PFSK-1 (cell line): ENCODE results near the gene RFX2. TPM values are rescaled to one million over a fixed set of nuclear protein-coding genes. Genes with fewer than 3 reads are reported as not detected.
A peak's percentile ranks its signal among the peaks of the same experiment; 100 is the strongest.

Source experiments
- FOXP2 ChIP-seq: optimal IDR thresholded peaks from 2 replicates; pipeline ENCODE3; 2011; ENCODE audit warnings: borderline replicate concordance, control low read depth, inconsistent platforms; ENCODE audit not compliant: insufficient read depth; ENCODE audit errors: extremely low read length, extremely low read depth
- POLR2AphosphoS5 ChIP-seq: IDR thresholded peaks from 2 replicates; pipeline ENCODE4 v1.6.1; 2012; ENCODE audit warnings: low read depth, mild to moderate bottlenecking, control low read depth, low read length, moderate library complexity
- SIN3A ChIP-seq: IDR thresholded peaks from 2 replicates; pipeline ENCODE4 v1.6.1; 2012; ENCODE audit warnings: mild to moderate bottlenecking, low read length, moderate library complexity, borderline replicate concordance; ENCODE audit not compliant: insufficient read depth
- TAF1 ChIP-seq: IDR thresholded peaks from 2 replicates; pipeline ENCODE4 v1.6.1; 2012; ENCODE audit warnings: low read length, control low read depth, borderline replicate concordance; ENCODE audit not compliant: insufficient read depth
- polyA plus RNA-seq: library from polyadenylated mRNA; unstranded; fragments of >200 nt; gene quantifications from one replicate; pipeline ENCODE4 v1.2.1, GENCODE V29; 2012; ENCODE audit warnings: low read depth, missing spikeins; ENCODE audit not compliant: insufficient read length
- TF ChIP-seq, protein P1 (sequence below), 2 experiments: IDR thresholded peaks; 2 replicates each; pipeline versions ENCODE4 v1.6.1 to v1.8.0; 2011 to 2012; ENCODE audit warnings: low read depth in 2 of 2, low read length in 2 of 2, control low read depth in 1 of 2, inconsistent platforms in 1 of 2, mild to moderate bottlenecking in 1 of 2, moderate library complexity in 1 of 2; ENCODE audit not compliant: insufficient read depth in 1 of 2

The RFX2 gene
- polyA plus RNA-seq: 6.8 TPM

GRCh38 chr19:6110360-6110977 lies at the start of gene RFX2:
Gene RFX2, minus strand, starts transcription at chr19:6110500. Its CDS starts 63,004 bp downstream, at chr19:6047496.
- TF ChIP-seq, protein P1, sequence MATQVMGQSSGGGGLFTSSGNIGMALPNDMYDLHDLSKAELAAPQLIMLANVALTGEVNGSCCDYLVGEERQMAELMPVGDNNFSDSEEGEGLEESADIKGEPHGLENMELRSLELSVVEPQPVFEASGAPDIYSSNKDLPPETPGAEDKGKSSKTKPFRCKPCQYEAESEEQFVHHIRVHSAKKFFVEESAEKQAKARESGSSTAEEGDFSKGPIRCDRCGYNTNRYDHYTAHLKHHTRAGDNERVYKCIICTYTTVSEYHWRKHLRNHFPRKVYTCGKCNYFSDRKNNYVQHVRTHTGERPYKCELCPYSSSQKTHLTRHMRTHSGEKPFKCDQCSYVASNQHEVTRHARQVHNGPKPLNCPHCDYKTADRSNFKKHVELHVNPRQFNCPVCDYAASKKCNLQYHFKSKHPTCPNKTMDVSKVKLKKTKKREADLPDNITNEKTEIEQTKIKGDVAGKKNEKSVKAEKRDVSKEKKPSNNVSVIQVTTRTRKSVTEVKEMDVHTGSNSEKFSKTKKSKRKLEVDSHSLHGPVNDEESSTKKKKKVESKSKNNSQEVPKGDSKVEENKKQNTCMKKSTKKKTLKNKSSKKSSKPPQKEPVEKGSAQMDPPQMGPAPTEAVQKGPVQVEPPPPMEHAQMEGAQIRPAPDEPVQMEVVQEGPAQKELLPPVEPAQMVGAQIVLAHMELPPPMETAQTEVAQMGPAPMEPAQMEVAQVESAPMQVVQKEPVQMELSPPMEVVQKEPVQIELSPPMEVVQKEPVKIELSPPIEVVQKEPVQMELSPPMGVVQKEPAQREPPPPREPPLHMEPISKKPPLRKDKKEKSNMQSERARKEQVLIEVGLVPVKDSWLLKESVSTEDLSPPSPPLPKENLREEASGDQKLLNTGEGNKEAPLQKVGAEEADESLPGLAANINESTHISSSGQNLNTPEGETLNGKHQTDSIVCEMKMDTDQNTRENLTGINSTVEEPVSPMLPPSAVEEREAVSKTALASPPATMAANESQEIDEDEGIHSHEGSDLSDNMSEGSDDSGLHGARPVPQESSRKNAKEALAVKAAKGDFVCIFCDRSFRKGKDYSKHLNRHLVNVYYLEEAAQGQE (IDR thresholded peaks at IDR 0.05; ENCODE audit: insufficient read depth in 1 of 2, low read depth in 2 of 2, low read length in 2 of 2): no peak
- peak; percentile 50; the same call in 1 of the 2 replicates for TF ChIP-seq POLR2AphosphoS5

GRCh38 chr19:6156033-6156432 lies 45.7 kb upstream of the RFX2 start:
- TF ChIP-seq SIN3A (no peak), POLR2AphosphoS5 (no peak), FOXP2 (no peak), TAF1 (no peak)
- TF ChIP-seq, protein P1 (IDR thresholded peaks at IDR 0.05; ENCODE audit: insufficient read depth in 1 of 2, low read depth in 2 of 2, low read length in 2 of 2): no peak

- TF ChIP-seq, protein P1 (IDR thresholded peaks at IDR 0.05; ENCODE audit: insufficient read depth in 1 of 2, low read depth in 2 of 2, low read length in 2 of 2): no peak
- TF ChIP-seq POLR2AphosphoS5 (no peak), FOXP2 (no peak), SIN3A (no peak), TAF1 (no peak)
Measured at GRCh38 chr19:6150289-6150688, 40.0 kb upstream of the RFX2 start.

DNA sequence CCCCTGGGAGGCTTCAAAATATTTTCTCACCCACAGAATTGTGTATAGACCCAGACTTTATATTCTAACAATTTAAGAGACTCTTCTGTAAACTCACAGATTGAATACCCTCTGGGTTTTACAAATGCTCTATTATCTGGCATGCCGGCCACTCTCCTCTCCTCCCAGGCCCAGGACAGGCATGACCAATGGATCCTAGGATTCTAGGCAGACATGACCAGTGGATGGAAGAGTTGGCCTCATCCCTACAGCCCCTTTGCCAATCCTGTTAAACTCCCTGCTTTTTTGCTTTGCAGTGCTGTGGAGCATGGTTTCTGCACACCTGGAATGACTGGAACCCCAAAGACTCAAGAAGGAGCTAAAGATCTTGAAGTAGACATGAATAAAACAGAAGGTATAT lies 30.9 kb upstream of the RFX2 start:
- TF ChIP-seq TAF1: no peak
- TF ChIP-seq SIN3A: no peak
- TF ChIP-seq, protein P1 (IDR thresholded peaks at IDR 0.05; ENCODE audit: insufficient read depth in 1 of 2, low read depth in 2 of 2, low read length in 2 of 2): no peak
- no peak for TF ChIP-seq POLR2AphosphoS5

- TF ChIP-seq, protein P1 (IDR thresholded peaks at IDR 0.05; ENCODE audit: insufficient read depth in 1 of 2, low read depth in 2 of 2, low read length in 2 of 2): no peak
- TF ChIP-seq FOXP2 (no peak), TAF1 (no peak), POLR2AphosphoS5 (no peak), SIN3A (no peak)
Measured at GRCh38 chr19:6138511-6138910, 28.2 kb upstream of the RFX2 start.
